Measurements from ENCODE around the gene EXOC2.
A peak's percentile ranks its signal among the peaks of the same experiment; 100 is the strongest.

Gene EXOC2

DNA sequence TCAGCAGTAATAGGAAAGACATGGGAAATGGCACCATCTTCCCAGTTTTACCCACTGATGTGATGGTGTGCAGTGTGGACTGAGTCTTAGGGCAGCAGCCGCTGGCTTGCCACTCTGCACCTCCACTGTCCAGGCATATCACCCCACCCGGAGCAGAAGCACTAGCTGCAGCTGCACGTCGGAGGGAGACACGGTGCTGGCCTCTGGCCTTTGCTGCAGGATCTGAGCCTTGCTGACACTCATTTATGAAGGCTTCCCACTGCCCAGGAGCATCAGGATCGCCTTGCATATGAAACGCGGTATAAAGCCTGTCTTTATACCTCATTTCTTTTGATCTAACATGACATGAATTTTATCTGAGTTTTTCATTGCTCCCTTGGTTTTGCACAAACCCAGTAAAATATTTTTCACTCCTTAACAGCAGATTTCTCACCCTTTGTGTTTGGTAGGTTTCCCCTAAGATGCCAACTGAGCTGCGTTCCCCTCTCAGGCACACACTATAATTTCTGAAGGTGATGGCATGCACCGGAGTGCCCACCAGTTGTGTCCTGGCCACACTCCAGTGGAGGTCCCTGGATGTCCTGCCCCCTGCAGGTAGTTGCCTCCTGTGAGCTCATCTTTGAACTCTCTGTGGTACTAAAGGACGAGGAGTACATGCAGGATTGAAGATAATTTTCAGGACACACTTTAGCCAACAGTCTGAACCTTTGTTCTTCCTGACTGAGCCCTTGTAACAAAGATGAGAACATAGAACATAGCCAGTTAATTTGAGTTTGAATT is 9.0 kb upstream of the EXOC2 start:
- H3F3A ChIP-seq (ENCODE audit: insufficient read depth, low read length) = no peaks in the 10 kb centered on the region
- no peaks in the 10 kb centered on the region for H3K4me1 ChIP-seq (ENCODE audit: insufficient read depth, low read length, severe bottlenecking)
- H3K4me2 ChIP-seq (ENCODE audit: low read length) = no peak overlapping the region
- H3K79me2 ChIP-seq (ENCODE audit: insufficient read depth, low read length) = no peaks in the 10 kb centered on the region
- H2AFZ ChIP-seq (ENCODE audit: low read length) = no peak overlapping the region
- no peaks in the 10 kb centered on the region for H3K27me3 ChIP-seq (ENCODE audit: insufficient read depth, low read length)
- H3K9me3 ChIP-seq (ENCODE audit: low read length) = no peaks in the 10 kb centered on the region
- H3K27ac ChIP-seq (ENCODE audit: low read depth, low read length, poor library complexity, severe bottlenecking) = no peak overlapping the region
- no peak for TF ChIP-seq EZH2 (IDR thresholded peaks at IDR 0.05; ENCODE audit: borderline replicate concordance, low read length)
- TF ChIP-seq, protein P1, sequence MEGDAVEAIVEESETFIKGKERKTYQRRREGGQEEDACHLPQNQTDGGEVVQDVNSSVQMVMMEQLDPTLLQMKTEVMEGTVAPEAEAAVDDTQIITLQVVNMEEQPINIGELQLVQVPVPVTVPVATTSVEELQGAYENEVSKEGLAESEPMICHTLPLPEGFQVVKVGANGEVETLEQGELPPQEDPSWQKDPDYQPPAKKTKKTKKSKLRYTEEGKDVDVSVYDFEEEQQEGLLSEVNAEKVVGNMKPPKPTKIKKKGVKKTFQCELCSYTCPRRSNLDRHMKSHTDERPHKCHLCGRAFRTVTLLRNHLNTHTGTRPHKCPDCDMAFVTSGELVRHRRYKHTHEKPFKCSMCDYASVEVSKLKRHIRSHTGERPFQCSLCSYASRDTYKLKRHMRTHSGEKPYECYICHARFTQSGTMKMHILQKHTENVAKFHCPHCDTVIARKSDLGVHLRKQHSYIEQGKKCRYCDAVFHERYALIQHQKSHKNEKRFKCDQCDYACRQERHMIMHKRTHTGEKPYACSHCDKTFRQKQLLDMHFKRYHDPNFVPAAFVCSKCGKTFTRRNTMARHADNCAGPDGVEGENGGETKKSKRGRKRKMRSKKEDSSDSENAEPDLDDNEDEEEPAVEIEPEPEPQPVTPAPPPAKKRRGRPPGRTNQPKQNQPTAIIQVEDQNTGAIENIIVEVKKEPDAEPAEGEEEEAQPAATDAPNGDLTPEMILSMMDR (IDR thresholded peaks at IDR 0.05; ENCODE audit: low read length) = peak; percentile 30; the same call in 1 of the 2 replicates
- H3K9ac ChIP-seq (ENCODE audit: low read length) = no peak overlapping the region
- H4K20me1 ChIP-seq (ENCODE audit: insufficient read depth, low read length) = no peaks in the 10 kb centered on the region
- H3K9me2 ChIP-seq (ENCODE audit: low read depth, low read length) = no peaks in the 10 kb centered on the region
- H3K36me3 ChIP-seq (ENCODE audit: insufficient read depth, low read length) = no peaks in the 10 kb centered on the region
- no peak overlapping the region for H3K4me3 ChIP-seq (ENCODE audit: low read depth, low read length, poor library complexity, severe bottlenecking)

DNA sequence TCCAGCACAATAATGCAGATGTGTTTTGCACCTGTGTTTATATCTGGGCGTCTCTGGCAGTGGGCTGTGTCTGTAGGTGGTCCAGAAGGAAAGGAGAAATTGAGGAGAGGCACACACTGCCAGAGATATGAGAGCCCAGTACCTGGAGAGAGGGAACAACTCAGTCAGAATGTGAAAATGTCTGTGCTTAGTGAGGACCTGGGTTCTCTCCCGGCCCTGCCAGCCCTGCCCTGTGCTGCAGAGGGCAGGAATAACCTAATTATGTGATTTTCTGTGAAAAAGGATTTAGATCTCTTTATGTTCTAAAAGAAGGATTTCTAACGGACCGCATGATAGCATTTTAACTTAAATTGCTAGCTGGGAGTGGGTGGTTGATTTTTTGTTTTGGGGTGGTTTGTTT is 8.3 kb upstream of the EXOC2 start:
- H3K27ac ChIP-seq (ENCODE audit: low read depth, low read length, poor library complexity, severe bottlenecking) = no peak overlapping the region
- H3K27me3 ChIP-seq (ENCODE audit: insufficient read depth, low read length) = no peaks in the 10 kb centered on the region
- no peaks in the 10 kb centered on the region for H3K9me3 ChIP-seq (ENCODE audit: low read length)
- no peaks in the 10 kb centered on the region for H3K79me2 ChIP-seq (ENCODE audit: insufficient read depth, low read length)
- H3K9ac ChIP-seq (ENCODE audit: low read length) = no peak overlapping the region
- no peaks in the 10 kb centered on the region for H3K9me2 ChIP-seq (ENCODE audit: low read depth, low read length)
- TF ChIP-seq EZH2 (IDR thresholded peaks at IDR 0.05; ENCODE audit: borderline replicate concordance, low read length) = no peak
- TF ChIP-seq, protein P1 (IDR thresholded peaks at IDR 0.05; ENCODE audit: low read length) = no peak
- H3K4me3 ChIP-seq (ENCODE audit: low read depth, low read length, poor library complexity, severe bottlenecking) = no peak overlapping the region
- H4K20me1 ChIP-seq (ENCODE audit: insufficient read depth, low read length) = no peaks in the 10 kb centered on the region
- H3K4me1 ChIP-seq (ENCODE audit: insufficient read depth, low read length, severe bottlenecking) = no peaks in the 10 kb centered on the region
- H3F3A ChIP-seq (ENCODE audit: insufficient read depth, low read length) = no peaks in the 10 kb centered on the region
- H3K36me3 ChIP-seq (ENCODE audit: insufficient read depth, low read length) = no peaks in the 10 kb centered on the region
- no peak overlapping the region for H3K4me2 ChIP-seq (ENCODE audit: low read length)
- no peak overlapping the region for H2AFZ ChIP-seq (ENCODE audit: low read length)

DNA sequence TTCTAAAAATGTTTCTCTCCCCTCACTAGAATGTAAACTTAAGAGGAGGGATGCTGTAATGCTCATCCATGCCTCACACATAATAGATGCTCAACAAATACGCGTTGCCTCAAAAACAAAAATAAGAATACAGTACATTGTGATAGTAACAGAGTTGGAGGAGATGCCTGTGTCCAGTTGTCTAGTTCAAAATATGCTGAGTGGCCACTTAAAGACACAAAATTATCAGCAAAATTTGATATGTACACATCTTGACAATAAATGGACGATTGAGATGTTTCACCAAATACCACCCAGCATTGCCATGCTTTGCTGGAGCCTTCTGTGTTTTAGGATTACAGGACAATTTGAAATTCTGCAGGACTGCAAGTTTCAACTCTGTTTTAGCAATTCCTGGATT is 7.6 kb upstream of the EXOC2 start:
- no peak overlapping the region for H3K27ac ChIP-seq (ENCODE audit: low read depth, low read length, poor library complexity, severe bottlenecking)
- no peaks in the 10 kb centered on the region for H4K20me1 ChIP-seq (ENCODE audit: insufficient read depth, low read length)
- TF ChIP-seq EZH2 (IDR thresholded peaks at IDR 0.05; ENCODE audit: borderline replicate concordance, low read length) = no peak
- TF ChIP-seq, protein P1 (IDR thresholded peaks at IDR 0.05; ENCODE audit: low read length) = no peak
- no peak overlapping the region for H3K4me2 ChIP-seq (ENCODE audit: low read length)
- H3K4me1 ChIP-seq (ENCODE audit: insufficient read depth, low read length, severe bottlenecking) = no peaks in the 10 kb centered on the region
- H3K9me2 ChIP-seq (ENCODE audit: low read depth, low read length) = no peaks in the 10 kb centered on the region
- no peak overlapping the region for H2AFZ ChIP-seq (ENCODE audit: low read length)
- no peaks in the 10 kb centered on the region for H3K79me2 ChIP-seq (ENCODE audit: insufficient read depth, low read length)
- H3K9me3 ChIP-seq (ENCODE audit: low read length) = no peaks in the 10 kb centered on the region
- H3F3A ChIP-seq (ENCODE audit: insufficient read depth, low read length) = no peaks in the 10 kb centered on the region
- H3K27me3 ChIP-seq (ENCODE audit: insufficient read depth, low read length) = no peaks in the 10 kb centered on the region
- H3K36me3 ChIP-seq (ENCODE audit: insufficient read depth, low read length) = no peaks in the 10 kb centered on the region
- no peak overlapping the region for H3K9ac ChIP-seq (ENCODE audit: low read length)
- H3K4me3 ChIP-seq (ENCODE audit: low read depth, low read length, poor library complexity, severe bottlenecking) = no peak overlapping the region

Measured in OCI-LY1 (cell line).